Measurements from ENCODE around the gene SLC1A5.

The SLC1A5 gene

GRCh38 chr19:46725036-46725820 lies 63.2 kb downstream of the SLC1A5 start:
- DNase-seq (ENCODE audit: low read depth) = no peak
